K562 (cell line): ENCODE data around the gene ALS2CL. TPM values are rescaled to one million over a fixed set of nuclear protein-coding genes. Genes with fewer than 3 reads are reported as not detected.
A peak's percentile ranks its signal among the peaks of the same experiment; 100 is the strongest.

ENCODE experiments used
- ASH1L ChIP-seq: fragments of 450-650 bp; IDR thresholded peaks from 2 replicates; pipeline ENCODE4 v1.6.1; 2018; ENCODE audit warnings: borderline replicate concordance, mild to moderate bottlenecking, low read depth; ENCODE audit not compliant: partially characterized antibody
- CREB1 ChIP-seq, 2 experiments: sonication (generic) in 1 of 2; formaldehyde crosslinking in 1 of 2; IDR thresholded peaks; 2 replicates each; pipeline versions ENCODE4 v1.6.1 to v1.8.0; 2012 to 2022; ENCODE audit warnings: inconsistent platforms in 1 of 2, mild to moderate bottlenecking in 1 of 2, missing genetic modification reagents in 1 of 2, moderate library complexity in 1 of 2
- EZH2 ChIP-seq: IDR thresholded peaks from 2 replicates; pipeline ENCODE4 v1.6.1; 2012; ENCODE audit warnings: low read depth, mild to moderate bottlenecking, inconsistent platforms, low read length, borderline replicate concordance
- FOXK2 ChIP-seq, 2 experiments: fragments of 450-650 bp; IDR thresholded peaks in 1 of 2; conservative IDR thresholded peaks in 1 of 2; 2 replicates each; pipeline ENCODE4 v1.6.1; 2016; ENCODE audit warnings: low read depth in 2 of 2, mild to moderate bottlenecking in 1 of 2
- HOMEZ ChIP-seq: fragments of 250-450 bp; sonication (Bioruptor Pico); IDR thresholded peaks from 2 replicates; pipeline ENCODE4 v1.4.0; 2020; ENCODE audit warnings: mild to moderate bottlenecking, moderate library complexity
- L3MBTL2 ChIP-seq: fragments of 450-650 bp; IDR thresholded peaks from 2 replicates; pipeline ENCODE4 v1.6.1; 2016; ENCODE audit warnings: mild to moderate bottlenecking, moderate library complexity
- MTA1 ChIP-seq: fragments of 450-650 bp; IDR thresholded peaks from 2 replicates; pipeline ENCODE4 v1.6.1; 2017; ENCODE audit warnings: borderline replicate concordance
- NCOA4 ChIP-seq: fragments of 450-650 bp; IDR thresholded peaks from 2 replicates; pipeline ENCODE4 v1.6.1; 2018; ENCODE audit warnings: mild to moderate bottlenecking; ENCODE audit not compliant: partially characterized antibody
- RBBP5 ChIP-seq: fragments of 200-600 bp; sonication (generic); IDR thresholded peaks from 2 replicates; pipeline ENCODE4 v1.6.1; 2012; ENCODE audit warnings: borderline replicate concordance, mild to moderate bottlenecking, low read length, control low read depth, inconsistent platforms; ENCODE audit not compliant: insufficient read depth, poor library complexity, severe bottlenecking
- RBM22 ChIP-seq: fragments of 200-400 bp; formaldehyde crosslinking; IDR thresholded peaks from 2 replicates; pipeline ENCODE4 v1.6.1; 2018; ENCODE audit warnings: low read length, low read depth; ENCODE audit not compliant: poor library complexity, severe bottlenecking
- RBM25 ChIP-seq: fragments of 200-400 bp; formaldehyde crosslinking; IDR thresholded peaks from 2 replicates; pipeline ENCODE4 v1.6.1; 2018; ENCODE audit warnings: low read length, low read depth, moderate library complexity; ENCODE audit not compliant: severe bottlenecking
- SNAPC5 ChIP-seq: fragments of 250-450 bp; sonication (Bioruptor Pico); IDR thresholded peaks from 2 replicates; pipeline ENCODE4 v1.8.0; 2021; ENCODE audit warnings: moderate library complexity, mild to moderate bottlenecking, inconsistent platforms
- WHSC1 ChIP-seq: IDR thresholded peaks from one replicate; pipeline ENCODE4 v1.6.1; 2012; ENCODE audit warnings: low read length, control low read depth, inconsistent platforms
- ZC3H11A ChIP-seq: IDR thresholded peaks from 2 replicates; pipeline ENCODE4 v1.6.1; 2012; ENCODE audit warnings: low read depth, low read length, improper control_type of control experiment
- ZNF175 ChIP-seq: fragments of 200-800 bp; sonication (Bioruptor generic); IDR thresholded peaks from 2 replicates; pipeline ENCODE4 v1.6.1; 2016; ENCODE audit warnings: low read depth, mild to moderate bottlenecking, missing genetic modification characterization, missing compliant biosample characterization
- ZNF212 ChIP-seq: fragments of 450-650 bp; formaldehyde crosslinking; IDR thresholded peaks from 2 replicates; pipeline ENCODE4 v1.4.0; 2020; ENCODE audit warnings: mild to moderate bottlenecking
- ZNF445 ChIP-seq: fragments of 250-450 bp; sonication (Bioruptor Pico); IDR thresholded peaks from 2 replicates; pipeline ENCODE4 v1.4.0; 2020; ENCODE audit warnings: low read depth, mild to moderate bottlenecking, moderate library complexity
- ZNF512 ChIP-seq: IDR thresholded peaks from 2 replicates; pipeline ENCODE4 v1.6.1; 2016; ENCODE audit warnings: missing genetic modification characterization, missing compliant biosample characterization
- polyA plus RNA-seq, 8 experiments: library from polyadenylated mRNA; depleted of rRNA in 4 of 8; stranded (reverse) in 5 of 8; unstranded in 3 of 8; fragments of >200 nt; fragmentation: Nextera tagmentation in 2 of 8; fragmentation: Illumina TruSeq in 1 of 8; extraction: Ambion mirVana in 2 of 8; extraction: Trizol in 1 of 8; gene quantifications; 2 replicates each; pipeline versions ENCODE4 v1.2.1 to v1.2.3, GENCODE V29; 2011 to 2014; ENCODE audit warnings: inconsistent platforms in 1 of 8, missing spikeins in 1 of 8
- total RNA-seq, 7 experiments: library from RNA; depleted of rRNA in 6 of 7; stranded (reverse); fragments of >200 nt in 6 of 7; fragmentation: Illumina TruSeq in 2 of 7; extraction: Trizol in 2 of 7; gene quantifications; 2 replicates each; pipeline versions ENCODE4 v1.2.1 to v1.2.3, GENCODE V29; 2011 to 2021; ENCODE audit warnings: low replicate concordance in 1 of 7

ALS2CL gene
- total and polyA plus RNA-seq, 9 of the 15 experiments (the other 6 are each of a cell fraction or from before 2014, with no cell fraction given): 0.03 to 0.13 (median 0.05) TPM; not detected in 3

- no peak for TF ChIP-seq ASH1L
- TF ChIP-seq RBM22: no peak
- TF ChIP-seq NCOA4: no peak
- peak; percentile 97 for TF ChIP-seq ZNF512 (tag)
- TF ChIP-seq ZNF212 (CRISPR knock-in tag): no peak
- no peak for TF ChIP-seq MTA1
- TF ChIP-seq HOMEZ (CRISPR knock-in tag): no peak
- no peak for TF ChIP-seq EZH2
- TF ChIP-seq WHSC1: no peak
- no peak for TF ChIP-seq RBM25
- TF ChIP-seq SNAPC5 (CRISPR knock-in tag): no peak
- TF ChIP-seq ZNF175 (CRISPR knock-in tag): no peak
- peak; percentile 54 for TF ChIP-seq RBBP5
- TF ChIP-seq L3MBTL2: peak; percentile 95
- TF ChIP-seq CREB1 (IDR thresholded peaks at IDR 0.05): no peak
- peak; percentile 72 for TF ChIP-seq CREB1 (CRISPR knock-in tag; IDR thresholded peaks at IDR 0.05)
- 0 out of 4 replicates have a peak, but pooled peaks of 1 of the 2 experiments have one; percentile 25 for TF ChIP-seq FOXK2 (conservative IDR thresholded peaks at IDR 0.05 in 1 of 2, IDR thresholded peaks at IDR 0.05 in 1 of 2; ENCODE audit: low read depth in 2 of 2)
- 0 out of 2 replicates have a peak, but pooled peaks have one; percentile 25 for TF ChIP-seq ZC3H11A
- TF ChIP-seq ZNF445 (CRISPR knock-in tag): no peak
Observed at GRCh38 chr3:46629551-46630517, 63.6 kb downstream of the ALS2CL start (continued).
